ENCODE data around the gene SLC22A5.

DNA sequence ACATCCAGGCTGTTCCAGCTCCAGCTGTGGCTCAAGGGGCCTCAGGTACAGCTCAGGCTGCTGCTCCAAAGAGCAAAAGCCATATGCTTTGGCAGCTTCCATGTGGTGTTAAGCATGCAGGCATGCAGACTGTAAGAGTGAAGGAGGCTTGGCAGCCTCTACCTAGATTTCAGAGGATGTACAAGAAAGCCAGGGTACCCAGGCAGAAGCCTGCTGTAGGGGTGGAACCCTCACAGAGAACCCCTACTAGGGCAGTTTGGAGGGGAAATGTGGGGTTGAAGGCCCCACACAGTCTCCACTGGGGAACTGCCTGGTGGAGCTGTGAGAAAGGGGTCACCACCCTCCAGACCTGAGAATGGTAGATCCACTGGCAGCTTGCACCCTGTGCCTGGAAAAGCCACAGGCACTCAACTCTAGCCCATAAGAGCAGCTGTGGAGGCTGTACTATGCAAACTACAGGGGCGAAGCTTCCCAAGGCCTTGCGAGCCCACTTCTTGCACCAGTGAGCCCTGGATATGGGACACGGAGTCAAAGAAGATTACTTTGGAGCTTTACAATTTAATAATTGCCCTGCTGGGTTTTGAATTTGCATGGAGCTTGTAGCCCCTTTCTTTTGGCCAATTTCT is 14.3 kb upstream of the SLC22A5 start:
- TF ChIP-seq, protein P1, sequence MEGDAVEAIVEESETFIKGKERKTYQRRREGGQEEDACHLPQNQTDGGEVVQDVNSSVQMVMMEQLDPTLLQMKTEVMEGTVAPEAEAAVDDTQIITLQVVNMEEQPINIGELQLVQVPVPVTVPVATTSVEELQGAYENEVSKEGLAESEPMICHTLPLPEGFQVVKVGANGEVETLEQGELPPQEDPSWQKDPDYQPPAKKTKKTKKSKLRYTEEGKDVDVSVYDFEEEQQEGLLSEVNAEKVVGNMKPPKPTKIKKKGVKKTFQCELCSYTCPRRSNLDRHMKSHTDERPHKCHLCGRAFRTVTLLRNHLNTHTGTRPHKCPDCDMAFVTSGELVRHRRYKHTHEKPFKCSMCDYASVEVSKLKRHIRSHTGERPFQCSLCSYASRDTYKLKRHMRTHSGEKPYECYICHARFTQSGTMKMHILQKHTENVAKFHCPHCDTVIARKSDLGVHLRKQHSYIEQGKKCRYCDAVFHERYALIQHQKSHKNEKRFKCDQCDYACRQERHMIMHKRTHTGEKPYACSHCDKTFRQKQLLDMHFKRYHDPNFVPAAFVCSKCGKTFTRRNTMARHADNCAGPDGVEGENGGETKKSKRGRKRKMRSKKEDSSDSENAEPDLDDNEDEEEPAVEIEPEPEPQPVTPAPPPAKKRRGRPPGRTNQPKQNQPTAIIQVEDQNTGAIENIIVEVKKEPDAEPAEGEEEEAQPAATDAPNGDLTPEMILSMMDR (IDR thresholded peaks at IDR 0.05; ENCODE audit: control extremely low read depth in 1 of 3, insufficient read depth in 1 of 3, low read depth in 1 of 3, low read length in 3 of 3), result no peak
- TF ChIP-seq RFX5 (IDR thresholded peaks at IDR 0.05; ENCODE audit: borderline replicate concordance, low read depth, low read length) (no peak), RAD21 (IDR thresholded peaks at IDR 0.05 in 1 of 2, conservative IDR thresholded peaks at IDR 0.05 in 1 of 2; ENCODE audit: low read depth in 2 of 2, low read length in 2 of 2) (no peak), CBX5 (IDR thresholded peaks at IDR 0.05; ENCODE audit: low read depth, low read length) (no peak)

Measured in H1 (cell line).